BLaER1 (cell line): ENCODE data around the gene MAD1L1.

Source experiments
- H3K27ac ChIP-seq: shearing (Covaris generic); formaldehyde crosslinking; 2 replicates; pipeline ENCODE4 v1.8.1; 2022
- H3K27me3 ChIP-seq: shearing (Covaris generic); formaldehyde crosslinking; 2 replicates; pipeline ENCODE4 v1.8.1; 2022
- H3K36me3 ChIP-seq: shearing (Covaris generic); formaldehyde crosslinking; 2 replicates; pipeline ENCODE4 v1.8.1; 2022
- H3K4me1 ChIP-seq: shearing (Covaris generic); formaldehyde crosslinking; 2 replicates; pipeline ENCODE4 v1.8.1; 2022
- H3K4me2 ChIP-seq: shearing (Covaris generic); formaldehyde crosslinking; 2 replicates; pipeline ENCODE4 v1.8.1; 2022
- H3K4me3 ChIP-seq: shearing (Covaris generic); formaldehyde crosslinking; 2 replicates; pipeline ENCODE4 v1.8.1; 2022
- H3K9ac ChIP-seq: shearing (Covaris generic); formaldehyde crosslinking; 2 replicates; pipeline ENCODE4 v1.8.1; 2022
- H3K9me3 ChIP-seq: shearing (Covaris generic); formaldehyde crosslinking; 2 replicates; pipeline ENCODE4 v1.8.1; 2022
- H4K20me1 ChIP-seq: shearing (Covaris generic); formaldehyde crosslinking; 2 replicates; pipeline ENCODE4 v1.8.1; 2022
- Cebpa-rat ChIP-seq: shearing (Covaris generic); IDR thresholded peaks from 2 replicates; pipeline ENCODE4 v1.8.1; 2022

Gene MAD1L1

DNA sequence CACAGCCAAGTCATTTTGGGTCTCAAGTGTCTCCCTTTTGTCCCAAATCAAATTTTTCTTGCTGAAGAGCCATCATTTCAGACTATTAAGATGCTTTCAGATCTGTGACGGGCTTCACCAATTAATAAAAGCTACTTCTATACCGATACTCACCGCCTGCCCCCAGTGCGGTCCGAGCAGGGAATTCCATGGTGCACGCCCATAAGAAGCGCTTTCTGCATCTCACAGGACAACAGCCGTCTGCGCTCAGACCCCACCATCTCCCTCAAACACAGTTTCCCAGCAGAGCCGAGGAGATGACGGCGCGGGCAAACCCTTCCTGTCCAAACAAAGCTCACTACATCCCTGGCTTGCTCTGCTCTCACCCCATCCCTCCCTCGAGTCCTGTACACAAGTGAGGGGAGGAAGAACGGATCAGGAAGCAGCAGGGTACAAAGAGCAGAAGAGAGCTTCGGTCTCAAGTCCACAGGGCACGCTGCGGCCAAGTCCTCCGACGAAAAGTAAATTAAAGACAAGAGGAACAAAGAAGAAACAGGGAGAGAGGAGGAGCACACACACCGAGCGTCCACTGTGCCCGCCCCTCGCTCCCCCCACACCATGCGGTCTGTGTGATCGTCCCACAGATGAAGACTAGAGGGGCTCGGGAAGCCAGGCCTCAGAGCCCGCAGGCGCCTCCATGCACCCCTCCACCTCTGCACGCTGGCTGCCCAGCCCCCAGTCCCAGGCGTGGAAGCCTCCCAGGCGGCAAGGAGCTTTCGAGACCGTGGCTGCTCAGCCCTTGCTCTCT, 121.9 kb downstream of the MAD1L1 start:
- H3K4me3 ChIP-seq = peak overlapping the region; percentile 64
- H3K27ac ChIP-seq = peak overlapping the region; percentile 97
- H3K36me3 ChIP-seq = peaks cover 19% of the 10 kb centered on the region
- no peaks in the 10 kb centered on the region for H4K20me1 ChIP-seq
- peak overlapping the region; percentile 86 for H3K9ac ChIP-seq
- H3K4me1 ChIP-seq = peaks cover 96% of the 10 kb centered on the region
- peak overlapping the region; percentile 94 for H3K4me2 ChIP-seq
- TF ChIP-seq Cebpa-rat = no peak
- peaks cover 20% of the 10 kb centered on the region for H3K9me3 ChIP-seq
- H3K27me3 ChIP-seq = no peaks in the 10 kb centered on the region

DNA sequence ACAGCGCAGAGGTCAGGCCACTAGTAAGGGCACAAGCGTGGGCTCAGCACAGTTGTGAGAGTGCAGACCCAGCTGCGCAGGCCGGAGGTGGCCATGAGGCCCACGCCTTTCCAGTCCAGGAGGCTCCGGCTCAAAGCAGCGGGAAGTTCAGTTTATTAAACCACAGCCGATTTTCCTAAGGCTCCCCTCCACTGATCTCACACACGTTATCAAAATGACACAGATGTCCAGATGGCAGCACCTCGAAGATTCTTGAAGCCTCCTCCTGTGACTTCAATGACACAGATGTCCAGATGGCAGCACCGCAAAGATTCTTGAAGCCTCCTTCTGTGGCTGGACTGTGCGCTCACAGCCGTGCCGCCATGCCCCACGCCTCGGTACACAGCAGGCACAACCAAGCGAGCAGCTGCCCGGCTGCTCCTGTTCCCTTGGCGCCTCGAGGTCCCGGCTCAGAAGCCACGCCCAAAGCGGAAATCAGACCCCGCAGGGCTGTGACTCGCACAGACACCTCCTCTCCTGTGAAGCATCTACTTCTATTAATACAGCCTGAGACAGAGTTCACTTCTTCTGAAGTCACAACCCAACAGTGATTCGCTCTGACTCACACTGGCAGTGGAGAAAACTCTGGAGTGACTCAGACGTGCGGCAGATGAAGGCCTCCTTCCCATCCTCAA, 122.7 kb downstream of the MAD1L1 start:
- no peak for TF ChIP-seq Cebpa-rat
- Histone ChIP-seq H3K36me3 (peaks cover 18% of the 10 kb centered on the region), H3K9ac (peak overlapping the region; percentile 86), H3K27me3 (no peaks in the 10 kb centered on the region), H3K4me1 (peaks cover 96% of the 10 kb centered on the region), H3K4me2 (peak overlapping the region; percentile 94), H3K4me3 (peak overlapping the region; percentile 64), H4K20me1 (no peaks in the 10 kb centered on the region), H3K27ac (peak overlapping the region; percentile 97), H3K9me3 (peaks cover 20% of the 10 kb centered on the region)

DNA sequence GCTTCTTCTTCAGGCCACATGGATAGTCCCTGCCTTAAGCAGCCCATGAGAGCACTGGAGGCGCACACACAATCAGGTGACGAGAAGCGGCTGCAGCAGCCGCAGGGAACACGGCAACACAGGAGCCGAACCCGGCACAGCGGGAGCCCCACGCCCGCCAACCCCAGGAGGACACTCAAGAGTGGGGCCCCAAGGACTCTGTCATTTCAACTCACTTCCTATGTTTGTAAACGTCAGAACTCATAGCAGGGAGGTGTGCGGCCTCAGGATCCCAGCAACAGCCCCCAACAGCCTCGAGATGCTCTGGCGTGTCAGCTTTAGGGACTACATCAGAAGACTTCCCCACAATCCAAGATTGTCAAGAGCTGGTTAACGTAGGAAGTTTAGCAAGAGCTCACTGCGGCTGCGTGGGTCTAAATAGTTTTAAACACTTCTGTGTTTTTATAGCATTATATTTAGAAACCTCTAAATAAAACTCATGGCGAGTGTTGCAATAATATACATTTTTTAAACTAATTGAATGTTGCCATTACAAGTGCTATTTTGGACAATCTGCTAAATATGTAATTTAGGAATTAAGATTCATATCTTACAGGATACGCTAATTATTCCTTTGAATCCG, 123.4 kb downstream of the MAD1L1 start:
- H4K20me1 ChIP-seq = no peaks in the 10 kb centered on the region
- no peaks in the 10 kb centered on the region for H3K27me3 ChIP-seq
- H3K36me3 ChIP-seq = peaks cover 11% of the 10 kb centered on the region
- 0 out of 2 replicates have a peak, but pooled peaks have one; percentile 16 for TF ChIP-seq Cebpa-rat
- H3K27ac ChIP-seq = peak overlapping the region; percentile 97
- peak overlapping the region; percentile 85 for H3K9ac ChIP-seq
- H3K4me3 ChIP-seq = peak overlapping the region; percentile 64
- H3K9me3 ChIP-seq = peaks cover 14% of the 10 kb centered on the region
- peaks cover 96% of the 10 kb centered on the region for H3K4me1 ChIP-seq
- peak overlapping the region; percentile 94 for H3K4me2 ChIP-seq

DNA sequence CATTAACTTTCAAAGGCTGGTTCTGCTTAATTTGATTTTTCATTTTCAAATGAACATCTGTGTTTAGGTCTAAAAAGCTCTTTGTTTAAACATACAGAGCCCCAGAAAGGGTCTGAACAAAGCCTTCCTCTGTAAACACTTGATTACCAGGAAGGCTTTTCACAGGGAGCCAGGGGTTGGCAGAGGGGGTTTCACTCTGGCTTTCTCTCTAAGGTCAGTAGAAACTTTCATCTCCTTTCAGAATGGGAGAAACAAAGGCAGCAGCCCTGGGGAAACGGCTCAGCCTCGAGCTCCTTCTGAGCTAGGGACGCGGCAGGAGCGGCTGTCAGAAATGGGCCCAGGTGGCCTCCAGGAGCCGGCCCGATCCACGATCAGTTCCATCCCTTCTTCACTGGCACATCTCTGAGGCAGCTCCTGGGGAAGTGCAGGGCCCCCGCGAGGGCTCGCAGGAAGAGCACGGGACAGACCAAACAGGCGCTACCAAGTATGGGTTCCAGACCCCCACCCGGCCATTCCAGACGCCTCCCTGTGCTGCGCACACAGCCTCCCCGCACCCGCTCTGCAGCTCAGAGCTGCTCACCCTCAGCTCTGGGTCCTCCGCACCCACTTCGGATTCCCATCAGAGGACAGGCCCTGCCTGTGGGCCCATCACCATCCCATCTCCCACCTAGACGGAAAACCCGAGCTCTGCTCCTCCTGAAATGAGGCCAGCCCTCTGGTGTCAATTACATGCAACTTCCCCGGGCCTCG, 124.1 kb downstream of the MAD1L1 start:
- Histone ChIP-seq H3K4me3 (peak overlapping the region; percentile 64), H3K27me3 (no peaks in the 10 kb centered on the region), H3K4me2 (peak overlapping the region; percentile 94), H4K20me1 (no peaks in the 10 kb centered on the region), H3K9ac (peak overlapping the region; percentile 85), H3K27ac (peak overlapping the region; percentile 97), H3K9me3 (peaks cover 7% of the 10 kb centered on the region), H3K4me1 (peaks cover 96% of the 10 kb centered on the region), H3K36me3 (peaks cover 4% of the 10 kb centered on the region)
- TF ChIP-seq Cebpa-rat = no peak

DNA sequence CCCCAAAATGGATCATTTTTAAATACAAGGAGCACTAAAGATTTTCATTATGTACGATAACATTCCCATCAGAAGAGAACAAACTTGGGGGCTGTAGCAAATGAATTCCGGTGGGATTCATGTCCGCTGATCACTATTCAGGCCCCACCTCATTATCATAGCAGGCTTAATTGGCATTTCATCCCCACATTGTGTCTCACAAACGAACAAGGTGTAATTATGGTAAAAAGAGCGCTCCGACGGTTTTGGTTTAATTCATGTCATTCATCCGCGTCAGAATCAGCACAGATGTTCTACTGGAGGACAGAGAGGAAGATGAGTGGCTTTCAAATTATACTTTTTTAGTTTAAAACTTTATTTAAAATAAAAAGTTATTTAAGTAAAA, 124.7 kb downstream of the MAD1L1 start:
- no peaks in the 10 kb centered on the region for H4K20me1 ChIP-seq
- peaks cover 1% of the 10 kb centered on the region; the same call in 1 of the 2 replicates for H3K9me3 ChIP-seq
- H3K4me1 ChIP-seq = peaks cover 96% of the 10 kb centered on the region
- no peak for TF ChIP-seq Cebpa-rat
- peak overlapping the region; percentile 97 for H3K27ac ChIP-seq
- H3K9ac ChIP-seq = peak overlapping the region; percentile 85
- peak overlapping the region; percentile 64 for H3K4me3 ChIP-seq
- peaks cover 2% of the 10 kb centered on the region for H3K36me3 ChIP-seq
- H3K27me3 ChIP-seq = no peaks in the 10 kb centered on the region
- peak overlapping the region; percentile 94 for H3K4me2 ChIP-seq

DNA sequence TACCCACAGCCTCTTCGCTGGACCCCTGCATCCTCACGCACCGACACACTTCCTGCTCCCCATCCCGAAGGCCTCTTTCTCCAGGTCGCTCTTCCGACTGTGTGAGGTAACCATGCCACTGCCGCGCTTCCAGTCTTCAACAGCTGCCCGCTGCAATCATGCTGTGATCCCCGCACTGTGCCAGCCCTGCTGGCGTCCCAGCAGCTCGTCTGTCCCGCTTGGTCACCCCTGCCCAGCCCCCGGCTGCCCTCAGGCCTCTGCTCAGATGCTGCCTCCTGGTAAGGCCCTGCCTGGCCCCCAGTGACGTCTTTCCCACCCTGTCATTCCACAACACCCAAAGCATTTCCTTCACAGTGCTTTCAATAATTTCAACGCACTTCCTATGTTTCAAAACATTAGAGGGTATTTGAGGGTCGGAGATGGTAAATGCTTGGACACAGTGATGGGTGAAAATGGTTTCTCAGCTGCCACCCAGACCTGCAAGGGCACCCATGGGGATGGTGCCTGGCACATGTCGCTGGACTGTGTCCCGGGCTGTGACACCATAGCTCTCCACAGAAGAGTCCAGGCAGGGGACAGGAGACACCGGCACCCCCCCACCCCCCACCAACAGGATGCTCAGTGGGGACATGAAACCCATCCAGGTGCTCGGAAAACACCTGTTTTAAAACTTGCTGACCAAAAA, 125.2 kb downstream of the MAD1L1 start:
- no peaks in the 10 kb centered on the region for H3K9me3 ChIP-seq
- H3K9ac ChIP-seq = peak overlapping the region; percentile 85

DNA sequence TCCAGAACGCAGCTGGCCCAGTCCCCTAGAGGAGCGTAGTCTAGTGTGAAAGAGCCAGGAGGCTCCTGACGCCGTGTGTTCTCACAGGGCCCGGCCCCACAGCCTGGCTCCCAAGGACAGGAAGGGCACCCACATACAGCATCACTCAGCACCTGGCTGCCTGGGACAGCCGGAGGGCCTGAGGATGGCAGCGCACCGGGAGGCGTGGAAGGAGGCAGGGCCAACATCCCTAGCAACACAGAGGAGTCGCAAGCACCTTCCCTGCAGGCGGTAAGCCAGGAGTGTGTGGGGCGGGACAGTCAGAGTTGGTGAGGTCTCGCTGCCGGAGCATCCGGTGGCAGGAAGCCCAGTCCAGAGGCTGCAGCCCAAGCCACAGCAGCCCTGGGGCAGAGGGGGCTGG, 125.8 kb downstream of the MAD1L1 start:
- Histone ChIP-seq H3K27ac (peak overlapping the region; percentile 97), H3K27me3 (no peaks in the 10 kb centered on the region), H3K36me3 (peaks cover 9% of the 10 kb centered on the region), H3K9me3 (no peaks in the 10 kb centered on the region), H4K20me1 (no peaks in the 10 kb centered on the region), H3K9ac (peak overlapping the region; percentile 85), H3K4me2 (peak overlapping the region; percentile 94), H3K4me1 (peaks cover 96% of the 10 kb centered on the region), H3K4me3 (peak overlapping the region; percentile 64)
- no peak for TF ChIP-seq Cebpa-rat

More for the DNA sequence above, 125.2 kb downstream of the MAD1L1 start:
- peak overlapping the region; percentile 64 for H3K4me3 ChIP-seq
- peak overlapping the region; percentile 94 for H3K4me2 ChIP-seq
- TF ChIP-seq Cebpa-rat = no peak
- H3K36me3 ChIP-seq = peaks cover 7% of the 10 kb centered on the region
- H3K27ac ChIP-seq = peak overlapping the region; percentile 97
- H3K27me3 ChIP-seq = no peaks in the 10 kb centered on the region
- no peaks in the 10 kb centered on the region for H4K20me1 ChIP-seq
- peaks cover 96% of the 10 kb centered on the region for H3K4me1 ChIP-seq

DNA sequence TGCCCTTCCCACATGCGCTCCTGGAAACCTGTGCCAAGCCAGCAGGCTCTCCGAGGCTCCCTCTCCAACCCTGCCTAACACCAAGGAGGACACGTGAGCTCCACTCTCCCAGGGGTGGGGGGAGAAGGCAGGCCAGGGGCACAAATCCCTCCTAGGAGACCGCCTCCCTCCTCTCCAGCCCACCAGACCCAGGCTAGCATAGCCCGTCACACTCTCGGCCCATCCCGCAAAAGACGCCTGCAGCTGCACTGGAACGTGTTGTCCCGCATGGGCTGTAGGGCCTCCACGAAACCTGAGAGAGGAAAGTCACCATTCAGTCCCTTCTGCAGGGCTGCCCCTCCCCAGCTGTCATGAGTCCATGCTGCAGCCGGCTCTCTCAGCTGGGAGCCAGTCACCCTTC, 126.3 kb downstream of the MAD1L1 start:
- peak overlapping the region; percentile 64 for H3K4me3 ChIP-seq
- peaks cover 4% of the 10 kb centered on the region; the same call in 1 of the 2 replicates for H4K20me1 ChIP-seq
- peaks cover 9% of the 10 kb centered on the region for H3K36me3 ChIP-seq
- peak overlapping the region; percentile 85 for H3K9ac ChIP-seq
- H3K4me2 ChIP-seq = peak overlapping the region; percentile 94
- H3K9me3 ChIP-seq = no peaks in the 10 kb centered on the region
- TF ChIP-seq Cebpa-rat = no peak
- peaks cover 96% of the 10 kb centered on the region for H3K4me1 ChIP-seq
- peak overlapping the region; percentile 97 for H3K27ac ChIP-seq
- H3K27me3 ChIP-seq = no peaks in the 10 kb centered on the region

DNA sequence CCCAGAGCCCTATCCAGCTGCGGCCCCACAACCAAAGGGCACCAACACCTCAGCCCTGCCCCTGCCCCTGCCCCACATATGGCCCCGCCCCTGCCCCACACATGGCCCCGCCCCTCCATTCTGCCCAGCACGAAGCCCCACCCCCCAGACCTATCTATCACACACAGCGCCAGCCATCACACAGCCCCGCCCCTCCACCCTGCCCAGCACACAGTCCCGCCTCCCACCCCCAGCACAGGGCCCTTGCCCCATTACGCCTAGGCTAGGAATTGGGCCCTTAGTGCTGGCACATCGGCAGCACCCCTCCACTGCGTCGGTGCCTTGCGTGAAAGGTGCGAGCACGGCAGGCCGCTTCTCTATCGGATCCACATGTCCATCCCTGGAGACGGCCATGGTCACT, 126.8 kb downstream of the MAD1L1 start:
- Histone ChIP-seq H3K9ac (peak overlapping the region; percentile 85; the same call in 1 of the 2 replicates), H3K9me3 (no peaks in the 10 kb centered on the region), H3K27ac (peak overlapping the region; percentile 97), H4K20me1 (peaks cover 8% of the 10 kb centered on the region; the same call in 1 of the 2 replicates), H3K4me1 (peaks cover 96% of the 10 kb centered on the region), H3K4me3 (peak overlapping the region; percentile 64; the same call in 1 of the 2 replicates), H3K36me3 (peaks cover 9% of the 10 kb centered on the region), H3K27me3 (no peaks in the 10 kb centered on the region), H3K4me2 (peak overlapping the region; percentile 94)
- no peak for TF ChIP-seq Cebpa-rat
